HG02885 (cell line): ENCODE data around the gene MN1.

ENCODE experiments used
- ATAC-seq: cut with Tn5 transposase; IDR thresholded peaks from one replicate; pipeline ENCODE4 v1.9.1; 2021; ENCODE audit warnings: mild to moderate bottlenecking; ENCODE audit not compliant: unreplicated experiment, poor library complexity

Gene MN1

DNA sequence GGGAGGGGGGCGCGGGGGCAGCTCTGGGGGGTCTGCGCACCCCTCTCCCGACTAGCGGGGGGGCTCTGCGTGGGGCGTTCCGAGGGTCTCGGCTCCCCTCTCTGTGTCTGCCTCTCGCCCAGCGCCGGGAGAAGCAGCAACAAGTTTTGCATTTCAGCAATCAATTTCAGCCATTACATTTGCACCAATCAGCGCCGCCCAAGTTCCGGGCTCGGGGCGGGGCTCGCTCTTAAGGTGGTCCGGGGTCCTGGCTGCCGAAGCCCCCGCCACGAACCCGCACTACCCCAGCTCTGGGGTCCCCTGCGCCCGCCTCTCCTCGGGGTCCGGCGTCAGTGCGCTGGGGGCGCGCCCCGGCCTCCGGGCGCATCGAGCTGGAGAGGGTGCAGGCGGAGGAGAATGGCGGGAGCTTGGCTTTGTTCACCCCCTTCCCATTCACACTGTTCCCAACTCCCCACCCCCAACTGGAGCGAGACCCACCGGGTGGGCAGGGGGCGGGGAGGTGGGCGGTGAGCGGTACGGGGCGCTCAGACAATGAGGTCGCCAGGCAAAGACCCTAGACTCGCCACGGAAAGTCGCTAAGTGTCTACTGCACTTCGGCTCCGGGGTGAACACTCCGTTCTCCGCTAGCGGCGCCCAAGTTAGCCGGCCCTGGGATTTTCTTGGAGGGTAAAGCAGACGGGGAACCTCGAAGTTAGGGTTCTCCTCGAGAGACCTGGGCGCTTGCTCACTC, at the start of gene MN1:
MN1 (minus strand) TSS at position 141 of the 730 bp plus-strand sequence. CDS start 1,213 bp downstream, outside the sequence.
- no peak for ATAC-seq

DNA sequence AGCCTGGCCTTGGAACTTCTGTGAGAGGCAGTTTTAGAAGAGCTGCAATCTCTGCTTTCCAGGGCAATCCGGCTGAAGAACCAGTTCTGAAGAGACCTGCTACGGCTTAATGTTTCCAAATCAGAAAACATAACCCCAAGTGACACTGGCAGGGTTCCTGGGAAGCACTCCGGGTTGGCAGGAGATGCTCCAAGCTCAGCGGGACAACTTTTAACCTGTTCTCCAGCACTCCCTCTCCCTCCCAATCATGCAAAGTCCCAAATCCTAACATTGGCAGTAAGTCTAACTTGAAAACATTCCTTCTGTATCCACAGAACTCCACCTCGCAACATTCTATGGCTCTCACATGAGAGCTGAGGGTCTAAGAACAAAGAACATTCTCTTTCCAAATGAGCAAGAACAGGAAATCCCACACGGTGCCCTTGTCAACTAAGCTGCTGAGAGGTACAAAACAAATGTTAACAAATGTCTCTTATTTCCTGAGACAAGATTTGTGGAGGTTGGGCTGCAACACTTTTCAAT, 48.5 kb upstream of the MN1 start:
- ATAC-seq = no peak

DNA sequence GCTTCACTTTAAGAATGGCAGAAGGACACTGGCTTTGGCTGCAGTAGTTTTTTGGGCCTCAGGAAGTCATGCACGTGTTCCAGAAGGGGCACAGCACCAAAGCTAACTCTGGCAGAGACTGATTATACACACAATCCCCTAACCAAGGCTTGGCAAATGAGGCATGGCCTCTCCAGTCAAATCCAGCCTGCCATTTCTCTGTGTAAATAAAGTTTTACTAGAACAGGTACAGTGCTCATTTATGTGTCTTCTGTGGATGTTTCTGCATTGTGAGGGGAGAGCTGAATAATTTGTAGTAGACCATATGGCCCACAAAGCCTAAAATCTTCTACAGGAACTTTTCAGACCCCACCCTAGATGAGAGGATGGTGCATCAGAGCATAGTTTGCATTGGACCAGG, 46.4 kb upstream of the MN1 start:
- no peak for ATAC-seq

DNA sequence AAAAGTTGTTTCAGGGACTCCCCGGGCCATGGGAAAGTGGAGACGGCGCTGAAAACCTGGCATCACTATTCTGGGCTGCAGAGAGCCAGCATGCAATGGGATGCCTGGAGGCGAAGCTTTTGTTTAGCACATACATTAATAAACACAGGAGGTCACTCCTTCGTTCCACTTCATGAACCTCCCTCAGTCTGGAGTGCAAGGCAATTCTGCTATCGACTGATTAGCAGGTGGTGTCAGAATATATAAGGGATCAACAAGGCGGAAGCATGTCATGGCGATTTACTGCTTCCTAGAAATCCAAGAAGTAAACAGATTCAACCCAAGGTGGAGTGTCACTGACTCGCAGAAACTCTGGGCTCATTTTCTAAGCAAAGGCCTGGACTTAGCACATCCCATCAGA, 45.4 kb upstream of the MN1 start:
- ATAC-seq = no peak

DNA sequence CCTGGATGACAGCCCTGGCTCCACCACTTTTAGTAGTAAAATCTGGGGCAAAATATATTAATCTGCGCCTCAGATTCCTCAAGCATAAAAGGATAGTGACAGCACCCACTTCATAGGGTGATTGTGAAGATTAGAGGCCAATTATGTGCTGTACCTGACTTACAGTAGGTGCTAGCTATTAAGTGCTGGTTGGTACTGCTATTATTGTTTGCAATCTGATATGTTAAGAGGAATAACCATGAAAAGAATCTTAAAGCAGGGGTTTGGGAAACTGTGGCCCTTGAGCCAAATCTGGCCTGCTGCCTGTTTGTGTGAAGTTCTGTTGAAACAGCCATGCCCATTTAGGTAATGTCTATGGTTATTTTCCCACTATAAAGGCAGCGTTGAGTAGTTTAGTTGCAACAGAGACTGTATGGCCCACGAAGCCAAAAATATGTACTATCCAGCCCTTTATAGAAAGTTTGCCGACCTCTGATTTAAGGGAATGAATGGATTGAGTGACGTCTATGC, 44.7 kb upstream of the MN1 start:
- no peak for ATAC-seq

DNA sequence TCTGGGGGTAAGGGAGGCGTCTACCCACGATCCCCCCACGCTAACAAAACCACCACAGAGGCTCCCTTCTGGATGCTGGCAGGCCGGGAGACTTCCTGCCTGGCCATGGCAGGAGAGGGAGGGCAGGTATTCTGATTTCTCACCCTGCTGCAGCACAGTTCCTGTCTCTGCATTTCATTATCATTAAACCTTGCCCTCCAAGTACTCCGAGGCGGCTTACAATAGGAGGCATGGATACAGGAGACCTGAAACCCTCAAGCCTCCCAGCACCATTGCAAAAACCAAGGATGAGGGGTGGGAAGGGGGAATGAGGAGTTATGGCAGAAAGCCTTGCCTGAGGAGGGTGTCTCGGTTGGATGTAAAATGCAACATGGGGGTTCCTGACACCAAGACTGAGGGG, 44.1 kb upstream of the MN1 start:
- no peak for ATAC-seq

DNA sequence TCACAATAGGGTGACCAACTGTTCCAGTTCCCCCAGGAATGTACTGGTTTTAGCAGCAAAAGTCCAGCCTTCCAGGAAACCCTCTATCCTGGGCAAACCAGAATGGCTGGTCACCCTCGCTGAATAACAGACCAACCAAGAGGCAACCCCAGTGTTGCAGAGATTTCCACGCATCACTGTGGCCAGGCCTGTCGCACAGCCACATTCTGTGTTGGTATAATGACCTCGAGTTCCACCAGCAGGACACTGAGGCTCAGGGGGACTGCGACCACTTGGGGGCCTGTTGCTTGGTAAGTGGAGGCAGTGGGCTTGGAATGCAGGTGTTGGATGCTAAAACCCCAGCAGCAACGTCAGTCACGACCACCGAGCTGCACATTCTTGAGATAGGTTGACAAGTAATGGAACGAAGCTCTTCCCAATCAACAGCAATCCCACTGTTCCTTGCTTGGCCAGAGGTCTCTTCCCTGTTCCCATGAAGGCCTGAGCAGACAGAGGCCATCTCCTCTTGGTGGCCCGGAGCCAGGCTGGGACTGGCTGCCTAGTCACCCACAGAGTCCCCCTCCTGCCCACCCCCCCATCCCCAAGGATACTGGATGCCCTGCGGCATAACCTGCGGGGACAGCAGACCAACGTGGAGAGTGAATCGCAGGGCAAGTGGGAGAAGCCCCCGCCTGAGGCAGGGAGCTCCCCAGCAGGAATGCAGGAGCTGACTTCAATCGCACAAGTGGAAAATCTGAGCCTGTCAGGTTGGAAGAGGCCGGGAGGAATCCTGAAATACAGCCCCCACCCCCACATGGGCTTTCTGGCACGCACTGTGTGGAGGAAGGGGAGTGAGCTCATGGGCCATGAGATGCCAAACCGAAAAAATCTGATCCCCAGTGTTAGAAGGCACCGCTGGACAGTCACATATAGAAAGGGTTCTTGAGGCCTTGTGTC, 43.4 kb upstream of the MN1 start:
- no peak for ATAC-seq

DNA sequence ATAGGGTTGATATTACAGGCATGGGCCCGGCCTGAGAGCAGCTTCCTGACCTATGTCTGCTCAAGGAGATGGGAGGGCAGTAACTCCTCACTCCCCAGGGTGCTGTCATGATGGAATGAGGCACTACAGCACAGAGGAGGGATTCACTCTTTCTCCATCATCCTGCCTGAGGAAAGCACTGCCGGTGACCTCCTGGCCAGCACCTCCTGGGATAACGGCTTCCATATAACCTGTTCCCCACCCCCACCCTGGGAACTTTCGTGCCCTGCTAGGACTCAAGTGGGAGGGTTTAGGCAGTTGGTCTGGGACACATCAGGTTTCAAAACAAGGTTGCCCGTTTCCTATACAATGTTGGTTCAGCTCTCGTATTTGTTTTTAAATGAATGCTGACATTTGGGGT, 42.7 kb upstream of the MN1 start:
- ATAC-seq = no peak

DNA sequence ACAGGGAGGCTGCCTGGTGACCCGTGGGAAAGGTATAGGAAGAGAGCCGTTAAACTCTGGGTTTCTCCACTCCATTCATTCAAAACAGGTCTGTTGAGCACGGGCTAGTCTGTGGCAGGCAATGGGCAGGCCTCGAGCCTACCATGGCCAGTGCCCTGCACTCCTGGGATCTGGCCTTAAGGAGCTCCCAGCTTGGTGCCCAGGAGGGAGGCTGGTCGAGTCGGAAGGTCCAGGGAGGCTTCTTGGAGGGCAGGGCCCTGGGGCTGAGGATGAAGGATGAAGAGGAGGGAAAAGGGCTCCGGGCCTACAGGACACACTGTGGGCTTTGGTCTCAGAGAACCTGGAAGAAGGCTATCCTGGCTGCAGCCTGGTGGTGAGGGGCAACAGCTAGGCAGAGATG, 41.9 kb upstream of the MN1 start:
- no peak for ATAC-seq

DNA sequence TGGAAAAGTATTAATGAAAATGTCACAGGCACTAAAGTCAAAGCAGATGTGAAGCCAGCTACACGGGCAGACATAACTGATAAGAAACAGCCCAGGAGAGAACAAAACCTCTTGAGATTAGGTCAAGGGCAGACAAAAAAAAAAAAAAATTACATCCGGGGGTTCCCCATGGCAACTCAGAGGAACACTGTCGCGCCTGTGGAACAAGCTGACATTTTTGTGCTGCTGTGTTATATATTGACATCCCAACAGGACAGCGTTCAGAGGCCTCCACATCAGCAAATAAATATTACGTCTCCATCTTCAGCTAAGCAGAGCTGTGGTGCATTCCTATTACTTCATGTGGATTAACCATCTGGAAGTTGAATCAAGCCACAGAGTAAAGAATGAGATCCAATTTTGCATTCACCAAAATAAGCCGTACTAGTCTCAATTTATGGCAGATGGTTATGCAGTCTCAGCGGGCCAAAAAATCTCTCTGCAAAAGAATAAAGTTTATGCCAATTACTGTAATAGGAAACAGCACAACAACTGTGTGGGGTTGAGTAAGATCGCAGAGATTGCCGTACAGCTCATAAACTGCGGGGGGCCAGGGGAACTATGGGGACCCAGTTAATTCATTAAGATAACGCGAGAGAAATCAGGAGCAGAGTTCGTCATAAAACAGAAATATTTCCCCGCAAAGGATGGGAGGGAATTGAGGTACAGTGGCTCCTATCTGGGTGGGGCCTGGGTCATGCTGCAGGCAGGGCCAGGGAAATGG, 41.3 kb upstream of the MN1 start:
- no peak for ATAC-seq

DNA sequence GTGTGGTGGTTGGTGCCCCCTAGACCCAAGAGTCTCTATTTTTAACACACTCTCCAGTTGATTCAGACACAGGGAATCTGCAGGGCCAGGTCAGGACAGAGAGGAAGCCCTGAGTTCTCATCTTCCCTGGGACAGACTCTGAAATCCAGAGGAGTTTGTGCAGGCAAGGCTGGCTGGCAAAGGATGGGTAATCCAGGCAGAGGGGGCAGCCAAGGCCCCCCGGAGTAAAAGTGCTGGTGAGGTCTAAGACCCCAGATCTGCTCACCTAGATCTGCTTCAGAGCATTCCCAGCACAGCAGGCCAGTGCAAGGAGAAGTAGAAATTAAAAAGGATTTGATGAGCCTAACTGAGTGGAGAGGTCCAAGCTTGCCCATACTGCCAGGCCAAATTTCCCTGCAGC, 40.6 kb upstream of the MN1 start:
- ATAC-seq = no peak

DNA sequence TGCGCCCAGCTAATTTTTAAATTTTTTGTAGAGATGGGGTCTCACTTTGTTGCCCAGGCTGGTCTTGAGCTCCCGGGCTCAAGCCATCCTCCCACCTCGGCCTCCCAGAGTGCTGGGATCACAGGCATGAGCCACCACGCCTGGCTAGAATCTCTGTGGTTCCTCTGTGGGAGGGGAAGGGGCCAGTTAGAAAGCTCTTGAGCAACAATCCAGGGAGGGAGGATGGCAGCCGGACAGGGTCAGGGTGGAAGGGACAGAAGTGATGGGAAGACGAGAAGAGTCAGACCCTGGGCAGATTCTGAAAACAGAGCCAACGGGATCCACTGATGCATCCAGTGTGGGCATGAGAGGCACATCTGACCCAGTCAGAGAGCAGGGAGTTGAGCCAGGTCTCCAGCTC, 38.9 kb upstream of the MN1 start:
- no peak for ATAC-seq

DNA sequence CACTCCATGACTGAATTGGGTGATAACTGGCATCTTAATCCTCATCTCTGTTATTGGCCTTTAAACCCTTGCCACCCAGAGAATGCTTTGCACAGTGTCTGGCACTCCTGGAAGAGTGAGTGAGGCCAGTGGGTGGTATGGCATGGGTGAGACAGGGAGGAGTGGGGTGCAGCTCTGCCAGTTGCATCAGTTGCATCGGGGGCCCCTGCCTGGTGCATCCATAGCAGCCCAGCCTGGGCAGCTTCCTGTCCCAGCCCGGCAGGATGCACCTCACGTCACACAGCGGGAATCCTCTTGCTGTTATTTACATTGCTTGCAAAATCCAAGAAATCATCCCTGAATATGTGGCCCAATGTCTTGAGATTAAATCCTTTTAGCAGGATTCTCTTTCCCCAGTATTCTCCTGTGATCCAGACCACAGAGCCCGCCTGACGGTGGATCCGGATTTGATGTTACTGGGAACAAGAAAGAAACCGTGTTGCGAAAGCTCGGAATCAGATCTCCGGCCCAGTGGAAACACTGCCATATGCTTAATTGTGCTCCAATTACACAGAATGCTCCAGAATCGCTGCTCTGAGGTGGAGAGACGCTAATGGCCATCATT, 37.6 kb upstream of the MN1 start:
- no peak for ATAC-seq

DNA sequence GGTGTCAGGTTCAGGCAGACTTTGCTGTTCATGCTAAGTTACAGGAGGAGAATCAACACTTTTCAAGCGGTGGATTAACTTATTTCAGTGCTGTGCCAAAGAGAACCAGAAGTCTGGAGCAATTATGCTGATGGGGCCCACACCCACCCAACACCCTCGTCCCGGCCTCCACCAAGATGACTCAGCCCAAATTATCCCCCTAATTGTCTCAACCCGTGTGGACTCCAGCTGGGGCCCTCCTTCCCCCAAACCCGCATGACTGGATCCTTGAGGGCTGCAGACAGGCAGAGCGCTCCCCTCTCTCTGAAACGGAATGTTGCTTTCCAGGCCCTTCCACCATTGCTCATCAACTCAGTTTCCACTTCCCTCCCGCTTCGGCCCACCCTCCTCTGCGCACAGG, 34.6 kb upstream of the MN1 start:
- no peak for ATAC-seq

DNA sequence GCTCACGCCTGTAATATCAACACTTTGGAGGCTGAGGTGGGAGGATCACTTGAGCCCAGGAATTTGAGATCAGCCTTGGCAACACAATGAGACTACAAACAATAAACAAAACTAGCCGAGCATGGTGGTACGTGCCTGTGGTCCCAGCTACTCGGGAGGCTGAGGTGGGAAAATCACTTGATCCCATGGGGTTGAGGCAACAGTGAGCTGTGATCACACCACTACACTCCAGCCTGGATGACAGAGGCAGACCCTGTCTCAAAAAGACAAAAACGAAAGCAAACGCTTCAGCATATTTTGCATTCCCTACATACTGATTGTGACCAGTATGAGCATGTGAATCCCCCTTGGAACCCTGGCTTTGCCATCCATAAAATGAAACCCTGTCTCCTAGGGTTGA, 33.9 kb upstream of the MN1 start:
- ATAC-seq = no peak

DNA sequence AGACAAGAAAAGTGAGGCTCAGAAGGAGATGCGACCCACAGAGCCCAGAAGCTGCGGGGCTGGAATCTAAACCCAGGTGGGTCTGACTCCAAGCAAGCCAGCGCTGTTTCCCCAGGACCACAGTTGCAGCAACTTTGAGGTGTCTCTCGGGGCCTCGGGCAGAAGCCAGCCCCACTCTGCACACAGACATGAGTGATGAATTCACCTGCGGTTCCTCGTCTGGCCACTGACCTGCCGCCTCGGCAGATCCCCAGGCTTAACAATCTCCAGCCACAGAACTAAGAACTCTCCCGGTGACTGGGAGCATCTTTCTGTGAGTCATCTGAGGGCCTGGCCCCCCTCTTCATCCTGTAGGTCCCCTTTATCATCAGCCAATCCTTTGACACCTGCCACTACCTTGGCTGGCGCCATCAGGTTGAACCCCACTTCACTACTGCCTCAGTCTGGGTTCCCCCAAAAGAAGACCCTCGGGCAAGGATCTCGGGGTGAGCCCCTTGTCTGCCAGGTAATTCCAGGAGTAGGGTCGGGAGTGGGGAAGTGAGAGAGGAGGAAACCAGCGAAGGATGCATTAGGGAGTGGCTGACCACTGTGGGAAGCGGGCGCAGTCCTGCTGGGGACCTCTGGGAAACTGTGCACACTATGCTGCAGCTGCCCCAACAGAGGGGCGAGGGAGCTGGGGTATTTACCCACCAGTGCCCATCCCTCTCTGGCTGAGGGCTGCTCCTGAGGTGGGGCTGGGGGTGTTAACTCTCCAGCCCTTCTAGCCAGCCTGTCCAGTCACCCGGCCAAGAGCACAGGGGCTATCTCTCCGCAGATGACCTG, 33.0 kb upstream of the MN1 start:
- no peak for ATAC-seq

DNA sequence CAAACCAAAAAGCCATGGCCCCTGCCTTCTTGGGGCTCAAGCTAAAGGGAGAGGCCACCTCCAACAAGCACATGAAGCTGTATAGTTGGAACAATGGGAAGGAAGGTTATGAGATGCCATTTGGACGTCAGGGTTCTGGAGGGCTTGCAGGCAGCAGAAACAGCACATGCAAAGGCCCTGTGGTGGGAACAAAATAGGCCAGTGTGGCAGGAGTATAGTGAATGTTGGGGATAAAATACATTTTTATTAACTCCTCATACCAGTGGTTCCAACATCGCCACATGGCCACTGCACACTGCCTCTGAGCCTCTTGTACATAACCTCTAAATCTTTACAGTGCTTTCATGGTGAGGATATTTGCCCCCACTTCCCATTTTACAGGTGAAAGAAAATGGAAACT, 32.2 kb upstream of the MN1 start:
- no peak for ATAC-seq

DNA sequence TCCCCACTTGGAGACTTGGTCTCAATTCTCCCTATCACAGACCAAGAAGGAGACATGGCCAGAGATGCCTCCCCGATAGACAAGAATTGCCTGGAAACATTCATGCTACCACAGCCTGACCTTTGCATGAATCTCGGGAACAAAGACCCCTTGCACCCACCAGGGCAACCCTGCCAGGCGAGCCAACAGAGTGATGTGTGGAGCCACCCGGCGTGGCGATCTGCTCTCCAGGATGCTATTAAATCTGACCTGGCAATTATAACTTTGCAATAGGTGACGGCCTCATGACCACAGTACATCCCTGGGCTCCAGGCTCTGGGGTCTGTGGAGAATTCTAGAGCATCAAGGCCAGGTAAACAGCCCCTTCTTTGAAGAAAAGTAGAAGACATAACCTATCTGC, 31.1 kb upstream of the MN1 start:
- no peak for ATAC-seq

DNA sequence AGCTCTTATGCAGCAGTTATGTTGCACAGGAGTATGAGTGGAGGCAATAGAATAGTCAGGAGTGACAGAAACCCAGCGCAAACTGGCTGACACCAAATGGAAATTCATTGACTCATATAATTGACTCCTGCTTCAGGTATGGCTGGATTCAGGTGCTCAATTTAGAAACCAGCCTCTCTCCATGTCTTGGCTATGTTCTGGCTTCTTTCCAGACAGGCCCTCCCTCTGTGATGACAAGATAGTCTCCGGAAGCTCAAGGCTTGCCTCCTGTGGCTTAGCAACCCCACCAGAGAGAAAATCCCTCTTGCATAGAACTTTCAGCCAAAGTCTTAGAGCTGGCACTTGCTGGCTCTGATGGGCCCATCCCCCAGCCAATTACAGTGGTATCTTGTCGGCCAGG, 28.1 kb upstream of the MN1 start:
- no peak for ATAC-seq
